Neural cell (in vitro differentiated cells): ENCODE measurements around the gene PRRX1.

ENCODE experiments used
- CTCF ChIP-seq: fragments of 450-650 bp; IDR thresholded peaks from 2 replicates; pipeline ENCODE4 v1.5.1; 2014; ENCODE audit warnings: antibody characterized with exemption, mild to moderate bottlenecking, moderate library complexity; ENCODE audit not compliant: poor library complexity, severe bottlenecking
- EZH2 ChIP-seq: fragments of 200-600, 300-800 bp; shearing (Covaris generic), sonication (generic); IDR thresholded peaks from 2 replicates; pipeline ENCODE4 v1.6.1; 2014; ENCODE audit warnings: antibody characterized with exemption, low read length, borderline replicate concordance, mild to moderate bottlenecking; ENCODE audit not compliant: insufficient read depth, poor library complexity, severe bottlenecking
- POLR2AphosphoS5 ChIP-seq: IDR thresholded peaks from 2 replicates; pipeline ENCODE4 v1.6.1; 2012
- RAD21 ChIP-seq: fragments of 450-650 bp; conservative IDR thresholded peaks from 2 replicates; pipeline ENCODE4 v1.6.1; 2014; ENCODE audit warnings: antibody characterized with exemption, mild to moderate bottlenecking, moderate library complexity
- REST ChIP-seq: IDR thresholded peaks from 2 replicates; pipeline ENCODE4 v1.6.1; 2012; ENCODE audit warnings: borderline replicate concordance
- SMC3 ChIP-seq: fragments of 450-650 bp; conservative IDR thresholded peaks from 2 replicates; pipeline ENCODE4 v1.6.1; 2014; ENCODE audit warnings: antibody characterized with exemption, mild to moderate bottlenecking, moderate library complexity; ENCODE audit not compliant: poor library complexity

- no peak for TF ChIP-seq POLR2AphosphoS5
- peak; percentile 43 for TF ChIP-seq EZH2
- TF ChIP-seq CTCF, result no peak
- TF ChIP-seq REST, result no peak
- no peak for TF ChIP-seq SMC3
- TF ChIP-seq RAD21, result no peak
These were observed 1.1 kb downstream of the PRRX1 start for GRCh38 chr1:170664828-170665612.
